Fibroblast of mammary gland (primary cell): Measurements from ENCODE around the gene KCNE4.
A peak's percentile ranks its signal among the peaks of the same experiment; 100 is the strongest.
"Not testable (repeated sequence)": the region's sequence is repeated elsewhere in the genome, so short reads cannot be mapped to it uniquely, and the experiment has no call there.

Source experiments
- DNase-seq: peaks from one replicate; pipeline ENCODE4 v3.0.0-alpha.2; 2010; ENCODE audit warnings: low read depth
- H3K4me3 ChIP-seq: 2 replicates; pipeline ENCODE4 v1.5.1; 2011; ENCODE audit warnings: low read depth, mild to moderate bottlenecking, low read length, moderate library complexity; ENCODE audit not compliant: control insufficient read depth
- TF ChIP-seq, protein P1 (sequence below): conservative IDR thresholded peaks from 2 replicates; pipeline ENCODE4 v1.5.1; 2011; ENCODE audit warnings: low read depth, low read length, inconsistent platforms; ENCODE audit not compliant: control insufficient read depth, insufficient read depth

The KCNE4 gene

DNA sequence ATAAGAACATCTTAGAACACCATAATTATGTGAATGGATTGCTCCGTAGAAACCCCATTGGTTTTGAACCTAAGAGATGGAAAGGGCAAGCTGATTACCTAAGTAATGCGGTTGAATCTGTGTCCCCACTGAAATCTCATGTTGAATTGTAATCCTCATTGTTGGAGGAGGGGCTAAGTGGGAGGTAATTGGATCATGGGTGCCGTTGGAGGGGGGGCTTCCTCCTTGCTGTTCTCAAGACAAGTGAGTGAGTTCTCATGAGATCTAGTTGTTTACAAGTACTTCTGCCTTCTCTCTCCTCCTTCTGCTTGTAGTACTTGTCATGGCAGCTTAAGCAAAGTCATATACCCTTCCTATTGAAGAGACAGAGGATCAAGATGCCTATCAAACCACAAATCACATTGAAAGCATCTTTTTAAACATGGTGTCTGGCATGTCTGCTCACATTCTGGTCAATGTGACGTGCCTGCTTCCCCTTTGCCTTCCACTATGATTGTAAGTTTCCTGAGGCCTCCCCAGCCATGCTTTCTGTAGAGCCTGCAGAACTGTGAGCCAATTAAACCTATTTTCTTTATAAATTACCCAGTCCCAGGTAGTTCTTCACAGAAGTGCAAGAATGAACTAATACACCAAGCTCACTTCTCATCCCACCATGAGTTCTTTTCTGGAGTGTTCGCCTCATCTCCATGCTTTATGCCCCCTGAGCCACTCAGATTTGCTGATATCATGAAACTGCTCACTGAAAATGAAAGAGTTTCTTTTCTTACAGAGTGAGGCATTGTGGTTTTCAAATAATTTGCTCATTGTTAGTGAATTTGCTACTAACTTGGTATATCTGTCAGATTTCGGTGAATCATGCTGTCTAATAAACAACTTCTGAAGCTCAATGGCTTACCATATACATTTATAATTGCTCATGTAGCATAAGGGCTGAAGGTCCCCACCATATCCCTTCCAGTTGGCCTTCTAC lies 23.6 kb downstream of the KCNE4 start:
- TF ChIP-seq, protein P1, sequence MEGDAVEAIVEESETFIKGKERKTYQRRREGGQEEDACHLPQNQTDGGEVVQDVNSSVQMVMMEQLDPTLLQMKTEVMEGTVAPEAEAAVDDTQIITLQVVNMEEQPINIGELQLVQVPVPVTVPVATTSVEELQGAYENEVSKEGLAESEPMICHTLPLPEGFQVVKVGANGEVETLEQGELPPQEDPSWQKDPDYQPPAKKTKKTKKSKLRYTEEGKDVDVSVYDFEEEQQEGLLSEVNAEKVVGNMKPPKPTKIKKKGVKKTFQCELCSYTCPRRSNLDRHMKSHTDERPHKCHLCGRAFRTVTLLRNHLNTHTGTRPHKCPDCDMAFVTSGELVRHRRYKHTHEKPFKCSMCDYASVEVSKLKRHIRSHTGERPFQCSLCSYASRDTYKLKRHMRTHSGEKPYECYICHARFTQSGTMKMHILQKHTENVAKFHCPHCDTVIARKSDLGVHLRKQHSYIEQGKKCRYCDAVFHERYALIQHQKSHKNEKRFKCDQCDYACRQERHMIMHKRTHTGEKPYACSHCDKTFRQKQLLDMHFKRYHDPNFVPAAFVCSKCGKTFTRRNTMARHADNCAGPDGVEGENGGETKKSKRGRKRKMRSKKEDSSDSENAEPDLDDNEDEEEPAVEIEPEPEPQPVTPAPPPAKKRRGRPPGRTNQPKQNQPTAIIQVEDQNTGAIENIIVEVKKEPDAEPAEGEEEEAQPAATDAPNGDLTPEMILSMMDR = no peak
- H3K4me3 ChIP-seq = no peak overlapping the region
- peak; percentile 39 for DNase-seq

DNA sequence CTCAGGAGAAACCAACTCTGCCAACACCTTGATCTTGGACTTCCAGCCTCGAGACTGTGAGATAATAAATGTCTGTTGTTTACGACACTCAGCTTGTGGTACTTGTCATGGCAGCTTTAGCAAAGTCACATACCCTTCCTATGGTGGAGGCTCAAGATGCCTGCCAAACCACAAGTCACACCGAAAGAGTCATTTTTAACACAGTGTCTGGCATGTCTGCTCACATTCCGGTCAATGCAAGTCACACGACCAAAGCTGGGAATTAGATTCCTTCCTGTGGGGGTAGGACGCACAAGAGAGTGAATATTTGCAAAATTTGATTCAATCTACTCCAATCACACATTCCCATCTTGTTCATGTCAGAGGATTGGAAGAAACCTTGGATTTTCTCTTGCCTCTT lies 24.6 kb downstream of the KCNE4 start:
- no peak overlapping the region for H3K4me3 ChIP-seq
- TF ChIP-seq, protein P1 = no peak
- peak; percentile 31 for DNase-seq

DNA sequence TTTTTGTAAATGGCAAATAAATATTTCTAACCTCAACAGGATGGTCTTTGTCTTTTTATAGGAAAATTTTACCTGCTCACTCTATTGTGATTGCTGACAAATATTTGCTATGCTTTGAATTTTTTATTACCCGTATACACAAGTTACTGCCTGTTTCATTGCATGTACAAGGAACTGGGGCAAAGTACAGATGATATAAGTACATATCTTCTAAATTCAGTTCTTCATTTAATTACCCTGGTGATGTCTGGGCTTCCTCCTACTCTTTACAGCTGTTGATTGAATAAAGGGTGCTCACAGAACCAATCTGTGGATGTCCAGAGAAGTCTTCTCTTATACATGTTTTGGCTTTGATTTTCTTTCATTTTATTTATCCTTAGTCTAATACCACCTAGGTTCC lies 26.5 kb downstream of the KCNE4 start:
- H3K4me3 ChIP-seq = no peak overlapping the region
- no peak for DNase-seq

DNA sequence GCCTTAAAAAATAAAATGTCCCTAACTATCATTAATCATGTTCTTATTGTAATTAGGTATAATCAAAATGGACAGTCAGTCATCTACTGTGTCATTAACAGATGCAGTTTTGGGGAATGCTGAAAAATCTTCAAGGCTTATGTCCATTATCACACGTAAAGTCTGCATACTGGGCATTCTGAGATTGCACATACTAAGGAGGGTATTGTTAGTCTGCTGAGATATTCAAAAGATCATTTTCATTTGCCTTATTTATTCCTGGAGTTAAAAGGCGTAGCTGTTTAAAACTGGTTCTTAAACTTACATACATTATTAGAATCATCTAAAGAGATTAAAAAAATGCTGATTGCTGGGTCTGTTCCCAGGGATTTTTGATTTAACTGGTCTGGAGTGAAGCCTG lies 27.4 kb downstream of the KCNE4 start:
- DNase-seq = no peak
- H3K4me3 ChIP-seq = no peak overlapping the region
- TF ChIP-seq, protein P1 = no peak

More for the DNA sequence above, 26.5 kb downstream of the KCNE4 start:
- TF ChIP-seq, protein P1 = no peak

DNA sequence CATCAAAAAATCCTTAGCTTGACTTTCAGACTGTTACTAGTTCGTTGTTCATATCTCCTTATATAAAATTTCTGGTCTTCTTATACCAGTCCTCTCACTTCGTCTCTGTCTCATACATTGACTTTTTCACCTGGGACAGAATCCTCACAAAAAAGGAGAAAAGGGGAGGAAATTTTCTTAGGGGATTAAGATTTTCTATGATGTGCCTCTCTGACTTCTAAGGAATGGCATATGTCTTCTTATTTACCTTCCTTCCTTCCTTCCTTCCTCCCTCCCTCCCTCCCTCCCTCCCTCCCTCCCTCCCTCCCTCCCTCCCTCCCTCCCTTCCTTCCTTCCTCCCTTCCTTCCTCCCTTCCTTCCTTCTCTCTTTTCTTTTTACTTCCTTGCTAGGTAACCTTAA lies 27.9 kb downstream of the KCNE4 start:
- DNase-seq = no peak
- H3K4me3 ChIP-seq = no peak overlapping the region
- TF ChIP-seq, protein P1 = no peak

DNA sequence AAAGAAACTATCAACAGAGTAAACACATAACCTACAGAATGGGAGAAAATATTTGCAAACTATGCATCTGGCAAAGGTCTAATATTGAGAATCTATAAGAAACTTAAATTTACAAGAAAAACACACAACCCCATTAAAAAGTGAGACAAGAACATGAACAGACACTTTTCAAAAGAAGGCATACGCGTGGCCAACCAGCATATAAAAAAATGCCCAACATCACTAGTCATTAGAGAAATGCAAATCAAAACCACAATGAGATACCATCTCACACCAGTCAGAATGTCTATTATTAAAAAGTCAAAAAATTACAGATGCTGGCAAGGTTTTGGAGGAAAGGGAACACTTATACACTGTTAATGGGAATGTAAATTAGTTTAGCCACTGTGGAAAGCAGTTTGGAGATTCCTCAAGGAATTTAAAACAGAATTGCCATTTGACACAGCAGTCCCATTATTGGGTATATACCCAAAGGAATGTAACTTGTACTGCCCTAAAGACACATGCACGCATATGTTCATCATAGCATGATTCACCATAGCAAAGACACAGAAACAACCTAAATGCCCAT lies 28.9 kb downstream of the KCNE4 start:
- not testable (repeated sequence) for H3K4me3 ChIP-seq, DNase-seq

DNA sequence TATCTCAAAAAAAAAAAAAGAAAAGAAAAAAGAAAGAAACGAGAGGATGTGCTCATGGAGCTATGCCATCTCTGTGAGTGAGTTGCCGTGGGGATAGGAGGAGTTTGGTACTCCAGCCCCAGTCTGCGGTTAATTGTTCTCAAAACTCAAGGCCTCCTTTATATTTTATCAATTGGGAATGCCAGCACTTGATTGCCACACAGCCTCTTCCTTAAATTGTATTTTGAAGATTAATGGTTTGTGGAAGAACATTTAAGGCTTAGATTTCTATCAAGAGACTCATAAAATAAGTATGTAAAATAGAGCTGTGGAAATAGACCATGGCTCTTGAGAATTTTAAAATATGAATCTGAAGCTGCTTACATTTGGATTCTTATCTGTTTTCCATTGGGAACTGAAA lies 29.8 kb downstream of the KCNE4 start:
- TF ChIP-seq, protein P1 = no peak
- H3K4me3 ChIP-seq = no peak overlapping the region
- peak; percentile 38 for DNase-seq
